ENCODE results near the gene PCCA. TPM values are rescaled to one million over a fixed set of nuclear protein-coding genes. Genes with fewer than 3 reads are reported as not detected.
A peak's percentile ranks its signal among the peaks of the same experiment; 100 is the strongest.

The PCCA gene
- total RNA-seq, 1 experiment from 2014 or later, result 52.8 TPM

DNA sequence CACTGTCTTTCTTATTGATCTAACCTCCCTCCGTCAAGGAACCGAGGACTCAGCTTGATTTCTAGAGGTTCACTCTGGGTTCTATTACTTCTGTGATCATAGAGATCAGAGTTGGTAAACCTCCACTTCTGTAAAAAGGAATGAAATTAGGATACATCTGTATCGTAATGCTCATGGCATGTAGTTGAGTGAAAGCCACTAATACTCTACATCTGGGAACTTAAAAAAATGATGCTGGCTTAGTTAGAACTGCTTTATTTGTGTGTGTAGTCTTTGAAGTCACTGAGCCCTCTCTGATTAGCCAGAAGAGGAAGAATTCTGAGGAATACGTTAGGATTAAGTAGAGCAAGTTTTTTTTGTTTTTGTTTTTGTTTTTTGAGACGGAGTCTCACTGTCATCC is 358.9 kb downstream of the PCCA start:
- CTCF ChIA-PET, result no interaction called here
- Mint-ChIP-seq H3K9me3 (peaks cover 6% of the 10 kb centered on the region), H3K4me3 (no peak overlapping the region), H3K27ac (peak overlapping the region; percentile 5; the same call in 1 of the 2 replicates), H3K36me3 (peaks cover 10% of the 10 kb centered on the region), H3K4me1 (peaks cover 19% of the 10 kb centered on the region), H3K27me3 (ENCODE audit: low read depth) (no peaks in the 10 kb centered on the region; the same call in 1 of the 2 replicates)
- POLR2A ChIA-PET, result no interaction called here
- TF ChIP-seq, protein P1, sequence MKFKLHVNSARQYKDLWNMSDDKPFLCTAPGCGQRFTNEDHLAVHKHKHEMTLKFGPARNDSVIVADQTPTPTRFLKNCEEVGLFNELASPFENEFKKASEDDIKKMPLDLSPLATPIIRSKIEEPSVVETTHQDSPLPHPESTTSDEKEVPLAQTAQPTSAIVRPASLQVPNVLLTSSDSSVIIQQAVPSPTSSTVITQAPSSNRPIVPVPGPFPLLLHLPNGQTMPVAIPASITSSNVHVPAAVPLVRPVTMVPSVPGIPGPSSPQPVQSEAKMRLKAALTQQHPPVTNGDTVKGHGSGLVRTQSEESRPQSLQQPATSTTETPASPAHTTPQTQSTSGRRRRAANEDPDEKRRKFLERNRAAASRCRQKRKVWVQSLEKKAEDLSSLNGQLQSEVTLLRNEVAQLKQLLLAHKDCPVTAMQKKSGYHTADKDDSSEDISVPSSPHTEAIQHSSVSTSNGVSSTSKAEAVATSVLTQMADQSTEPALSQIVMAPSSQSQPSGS (CRISPR knock-in tag; IDR thresholded peaks at IDR 0.05; ENCODE audit: borderline replicate concordance, low read depth), result no peak
- TF ChIP-seq IRF2 (CRISPR knock-in tag; IDR thresholded peaks at IDR 0.05; ENCODE audit: borderline replicate concordance, low read depth) (no peak), ESRRA (CRISPR knock-in tag; IDR thresholded peaks at IDR 0.05; ENCODE audit: borderline replicate concordance) (no peak), NR3C1 (CRISPR knock-in tag; conservative IDR thresholded peaks at IDR 0.05; ENCODE audit: low read depth) (no peak)
- TF ChIP-seq, protein P2, sequence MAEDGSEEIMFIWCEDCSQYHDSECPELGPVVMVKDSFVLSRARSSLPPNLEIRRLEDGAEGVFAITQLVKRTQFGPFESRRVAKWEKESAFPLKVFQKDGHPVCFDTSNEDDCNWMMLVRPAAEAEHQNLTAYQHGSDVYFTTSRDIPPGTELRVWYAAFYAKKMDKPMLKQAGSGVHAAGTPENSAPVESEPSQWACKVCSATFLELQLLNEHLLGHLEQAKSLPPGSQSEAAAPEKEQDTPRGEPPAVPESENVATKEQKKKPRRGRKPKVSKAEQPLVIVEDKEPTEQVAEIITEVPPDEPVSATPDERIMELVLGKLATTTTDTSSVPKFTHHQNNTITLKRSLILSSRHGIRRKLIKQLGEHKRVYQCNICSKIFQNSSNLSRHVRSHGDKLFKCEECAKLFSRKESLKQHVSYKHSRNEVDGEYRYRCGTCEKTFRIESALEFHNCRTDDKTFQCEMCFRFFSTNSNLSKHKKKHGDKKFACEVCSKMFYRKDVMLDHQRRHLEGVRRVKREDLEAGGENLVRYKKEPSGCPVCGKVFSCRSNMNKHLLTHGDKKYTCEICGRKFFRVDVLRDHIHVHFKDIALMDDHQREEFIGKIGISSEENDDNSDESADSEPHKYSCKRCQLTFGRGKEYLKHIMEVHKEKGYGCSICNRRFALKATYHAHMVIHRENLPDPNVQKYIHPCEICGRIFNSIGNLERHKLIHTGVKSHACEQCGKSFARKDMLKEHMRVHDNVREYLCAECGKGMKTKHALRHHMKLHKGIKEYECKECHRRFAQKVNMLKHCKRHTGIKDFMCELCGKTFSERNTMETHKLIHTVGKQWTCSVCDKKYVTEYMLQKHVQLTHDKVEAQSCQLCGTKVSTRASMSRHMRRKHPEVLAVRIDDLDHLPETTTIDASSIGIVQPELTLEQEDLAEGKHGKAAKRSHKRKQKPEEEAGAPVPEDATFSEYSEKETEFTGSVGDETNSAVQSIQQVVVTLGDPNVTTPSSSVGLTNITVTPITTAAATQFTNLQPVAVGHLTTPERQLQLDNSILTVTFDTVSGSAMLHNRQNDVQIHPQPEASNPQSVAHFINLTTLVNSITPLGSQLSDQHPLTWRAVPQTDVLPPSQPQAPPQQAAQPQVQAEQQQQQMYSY (CRISPR knock-in tag; IDR thresholded peaks at IDR 0.05), result no peak
- TF ChIP-seq, protein P3, sequence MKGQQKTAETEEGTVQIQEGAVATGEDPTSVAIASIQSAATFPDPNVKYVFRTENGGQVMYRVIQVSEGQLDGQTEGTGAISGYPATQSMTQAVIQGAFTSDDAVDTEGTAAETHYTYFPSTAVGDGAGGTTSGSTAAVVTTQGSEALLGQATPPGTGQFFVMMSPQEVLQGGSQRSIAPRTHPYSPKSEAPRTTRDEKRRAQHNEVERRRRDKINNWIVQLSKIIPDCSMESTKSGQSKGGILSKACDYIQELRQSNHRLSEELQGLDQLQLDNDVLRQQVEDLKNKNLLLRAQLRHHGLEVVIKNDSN (CRISPR knock-in tag; IDR thresholded peaks at IDR 0.05), result no peak
- TF ChIP-seq, protein P4, sequence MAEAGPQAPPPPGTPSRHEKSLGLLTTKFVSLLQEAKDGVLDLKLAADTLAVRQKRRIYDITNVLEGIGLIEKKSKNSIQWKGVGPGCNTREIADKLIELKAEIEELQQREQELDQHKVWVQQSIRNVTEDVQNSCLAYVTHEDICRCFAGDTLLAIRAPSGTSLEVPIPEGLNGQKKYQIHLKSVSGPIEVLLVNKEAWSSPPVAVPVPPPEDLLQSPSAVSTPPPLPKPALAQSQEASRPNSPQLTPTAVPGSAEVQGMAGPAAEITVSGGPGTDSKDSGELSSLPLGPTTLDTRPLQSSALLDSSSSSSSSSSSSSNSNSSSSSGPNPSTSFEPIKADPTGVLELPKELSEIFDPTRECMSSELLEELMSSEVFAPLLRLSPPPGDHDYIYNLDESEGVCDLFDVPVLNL (CRISPR knock-in tag; IDR thresholded peaks at IDR 0.05; ENCODE audit: borderline replicate concordance, low read depth), result no peak
- TF ChIP-seq, protein P5, sequence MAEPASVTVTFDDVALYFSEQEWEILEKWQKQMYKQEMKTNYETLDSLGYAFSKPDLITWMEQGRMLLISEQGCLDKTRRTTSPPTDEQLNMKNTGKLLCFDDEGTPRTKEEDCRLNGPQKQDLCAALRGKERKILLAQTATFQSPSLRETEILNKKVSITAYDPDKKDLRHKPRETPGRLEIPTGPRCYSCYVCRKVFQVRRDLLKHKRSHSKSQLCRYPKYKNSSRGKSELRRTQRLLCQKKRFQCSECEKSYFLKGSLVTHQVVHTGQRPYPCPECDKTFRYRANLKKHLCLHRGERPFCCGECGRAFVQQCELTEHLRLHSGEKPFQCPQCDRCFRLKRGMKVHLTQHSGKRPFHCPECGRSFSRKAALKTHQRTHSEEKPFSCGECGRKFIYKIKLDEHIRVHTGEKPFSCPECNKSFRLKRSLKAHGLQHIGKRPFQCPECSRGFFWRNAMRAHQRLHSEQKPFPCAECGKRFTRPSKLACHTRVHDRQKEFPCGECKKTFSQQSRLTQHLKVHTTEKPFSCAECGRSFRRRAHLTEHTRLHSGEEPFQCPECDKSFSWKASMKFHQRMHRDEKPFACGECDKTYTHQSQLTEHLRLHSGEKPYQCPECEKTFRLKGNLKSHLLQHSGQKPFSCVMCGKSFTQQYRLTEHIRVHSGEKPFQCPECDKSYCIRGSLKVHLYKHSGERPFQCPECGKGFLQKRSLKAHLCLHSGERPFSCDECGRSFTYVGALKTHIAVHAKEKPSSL (CRISPR knock-in tag; conservative IDR thresholded peaks at IDR 0.05), result no peak
- TF ChIP-seq, protein P6, sequence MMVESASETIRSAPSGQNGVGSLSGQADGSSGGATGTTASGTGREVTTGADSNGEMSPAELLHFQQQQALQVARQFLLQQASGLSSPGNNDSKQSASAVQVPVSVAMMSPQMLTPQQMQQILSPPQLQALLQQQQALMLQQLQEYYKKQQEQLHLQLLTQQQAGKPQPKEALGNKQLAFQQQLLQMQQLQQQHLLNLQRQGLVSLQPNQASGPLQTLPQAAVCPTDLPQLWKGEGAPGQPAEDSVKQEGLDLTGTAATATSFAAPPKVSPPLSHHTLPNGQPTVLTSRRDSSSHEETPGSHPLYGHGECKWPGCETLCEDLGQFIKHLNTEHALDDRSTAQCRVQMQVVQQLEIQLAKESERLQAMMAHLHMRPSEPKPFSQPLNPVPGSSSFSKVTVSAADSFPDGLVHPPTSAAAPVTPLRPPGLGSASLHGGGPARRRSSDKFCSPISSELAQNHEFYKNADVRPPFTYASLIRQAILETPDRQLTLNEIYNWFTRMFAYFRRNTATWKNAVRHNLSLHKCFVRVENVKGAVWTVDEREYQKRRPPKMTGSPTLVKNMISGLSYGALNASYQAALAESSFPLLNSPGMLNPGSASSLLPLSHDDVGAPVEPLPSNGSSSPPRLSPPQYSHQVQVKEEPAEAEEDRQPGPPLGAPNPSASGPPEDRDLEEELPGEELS (CRISPR knock-in tag; IDR thresholded peaks at IDR 0.05), result no peak
- no peak for DNase-seq (ENCODE audit: low spot score)
- ATAC-seq, result no peak

DNA sequence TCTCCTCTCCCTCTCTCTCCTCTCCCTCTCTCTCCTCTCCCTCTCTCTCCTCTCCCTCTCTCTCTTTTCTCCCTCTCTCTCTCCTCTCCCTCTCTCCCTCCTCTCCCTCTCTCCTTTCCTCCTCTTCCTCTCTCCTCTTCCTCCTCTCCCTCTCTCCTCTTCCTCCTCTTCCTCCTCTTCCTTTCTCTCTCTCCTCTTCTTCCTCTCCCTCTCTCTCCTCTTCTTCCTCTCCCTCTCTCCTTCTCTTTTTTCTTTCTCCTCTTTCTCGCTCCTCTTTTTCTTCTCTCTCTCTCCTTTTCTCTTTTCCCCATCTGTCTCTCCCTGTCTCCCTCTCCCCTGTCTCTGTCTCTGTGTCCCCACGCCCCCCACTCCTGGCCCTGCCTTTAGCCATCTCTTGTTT is 363.0 kb downstream of the PCCA start:
- no peak for DNase-seq (ENCODE audit: low spot score)
- no peak for ATAC-seq
- no peaks in the 10 kb centered on the region; the same call in 1 of the 2 replicates for H3K27me3 Mint-ChIP-seq (ENCODE audit: low read depth)
- H3K27ac Mint-ChIP-seq, result no peak overlapping the region
- CTCF ChIA-PET, result no interaction called here
- POLR2A ChIA-PET, result interaction anchor here (1.0 kb wide), 1 partner anchor 50 kb away, joined by 3 read pairs; no protein-coding TSS in a partner anchor
- H3K4me1 Mint-ChIP-seq, result peaks cover 22% of the 10 kb centered on the region
- H3K36me3 Mint-ChIP-seq, result peaks cover 10% of the 10 kb centered on the region
- H3K9me3 Mint-ChIP-seq, result peaks cover 6% of the 10 kb centered on the region
- H3K4me3 Mint-ChIP-seq, result no peak overlapping the region
- TF ChIP-seq, protein P7, sequence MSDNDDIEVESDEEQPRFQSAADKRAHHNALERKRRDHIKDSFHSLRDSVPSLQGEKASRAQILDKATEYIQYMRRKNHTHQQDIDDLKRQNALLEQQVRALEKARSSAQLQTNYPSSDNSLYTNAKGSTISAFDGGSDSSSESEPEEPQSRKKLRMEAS (CRISPR knock-in tag; IDR thresholded peaks at IDR 0.05), result no peak
- TF ChIP-seq FOXK1 (CRISPR knock-in tag; IDR thresholded peaks at IDR 0.05), result no peak
- TF ChIP-seq, protein P2 (CRISPR knock-in tag; IDR thresholded peaks at IDR 0.05), result no peak
- no peak for TF ChIP-seq NFATC4 (CRISPR knock-in tag; IDR thresholded peaks at IDR 0.05)
- TF ChIP-seq ZNF317 (CRISPR knock-in tag; IDR thresholded peaks at IDR 0.05; ENCODE audit: borderline replicate concordance, low read depth), result no peak
- TF ChIP-seq SMAD4 (CRISPR knock-in tag; IDR thresholded peaks at IDR 0.05), result no peak
- no peak for TF ChIP-seq ZNF416 (CRISPR knock-in tag; IDR thresholded peaks at IDR 0.05)
- TF ChIP-seq ZNF423 (CRISPR knock-in tag; IDR thresholded peaks at IDR 0.05), result no peak
